Activated CD4-positive, alpha-beta memory T cell treated with anti-CD3 and anti-CD28 coated beads for 36 hours (primary cell): ENCODE results near the gene RGS10. TPM values are rescaled to one million over a fixed set of nuclear protein-coding genes. Genes with fewer than 3 reads are reported as not detected.
A peak's percentile ranks its signal among the peaks of the same experiment; 100 is the strongest.
"Not testable (repeated sequence)": the region's sequence is repeated elsewhere in the genome, so short reads cannot be mapped to it uniquely, and the experiment has no call there.

ENCODE experiments used
- CTCF ChIA-PET: fragments of 350-600 bp; sonication (Branson Sonifier 250); formaldehyde crosslinking; loops from one replicate; lab custom pipeline; 2021; ENCODE audit warnings: antibody characterized with exemption, inconsistent platforms; lab: Charles Lee
- POLR2A ChIA-PET: fragments of 350-600 bp; sonication (Branson Sonifier 250); formaldehyde crosslinking; loops from one replicate; lab custom pipeline; 2021; ENCODE audit warnings: antibody characterized with exemption; lab: Charles Lee
- DNase-seq: peaks from one replicate; pipeline ENCODE4 v3.0.0-alpha.2; 2020
- H3K27ac Mint-ChIP-seq: one replicate; pipeline ENCODE4 v1.8.0; 2021; ENCODE audit warnings: mixed read lengths
- H3K27me3 Mint-ChIP-seq: one replicate; pipeline ENCODE4 v1.8.0; 2021; ENCODE audit warnings: mixed read lengths
- H3K36me3 Mint-ChIP-seq: one replicate; pipeline ENCODE4 v1.8.0; 2021; ENCODE audit warnings: mixed read lengths
- H3K4me1 Mint-ChIP-seq: one replicate; pipeline ENCODE4 v1.8.0; 2021; ENCODE audit warnings: low read depth, mixed read lengths
- H3K4me3 Mint-ChIP-seq: one replicate; pipeline ENCODE4 v1.8.0; 2021; ENCODE audit warnings: mild to moderate bottlenecking, mixed read lengths
- H3K9me3 Mint-ChIP-seq: one replicate; pipeline ENCODE4 v1.8.0; 2021; ENCODE audit warnings: mixed read lengths
- intact Hi-C: fragments of 100-400 bp; cut with micrococcal nuclease; formaldehyde crosslinking; loops from one replicate; pipeline ENCODE4 v1.15.1; 2023
- total RNA-seq, 2 experiments: library from RNA; stranded (reverse); gene quantifications; one replicate each; pipeline ENCODE4 v1.2.3, GENCODE V29; 2021

Gene RGS10
- total RNA-seq, 2 experiments from 2014 or later: 158 to 173 TPM

DNA sequence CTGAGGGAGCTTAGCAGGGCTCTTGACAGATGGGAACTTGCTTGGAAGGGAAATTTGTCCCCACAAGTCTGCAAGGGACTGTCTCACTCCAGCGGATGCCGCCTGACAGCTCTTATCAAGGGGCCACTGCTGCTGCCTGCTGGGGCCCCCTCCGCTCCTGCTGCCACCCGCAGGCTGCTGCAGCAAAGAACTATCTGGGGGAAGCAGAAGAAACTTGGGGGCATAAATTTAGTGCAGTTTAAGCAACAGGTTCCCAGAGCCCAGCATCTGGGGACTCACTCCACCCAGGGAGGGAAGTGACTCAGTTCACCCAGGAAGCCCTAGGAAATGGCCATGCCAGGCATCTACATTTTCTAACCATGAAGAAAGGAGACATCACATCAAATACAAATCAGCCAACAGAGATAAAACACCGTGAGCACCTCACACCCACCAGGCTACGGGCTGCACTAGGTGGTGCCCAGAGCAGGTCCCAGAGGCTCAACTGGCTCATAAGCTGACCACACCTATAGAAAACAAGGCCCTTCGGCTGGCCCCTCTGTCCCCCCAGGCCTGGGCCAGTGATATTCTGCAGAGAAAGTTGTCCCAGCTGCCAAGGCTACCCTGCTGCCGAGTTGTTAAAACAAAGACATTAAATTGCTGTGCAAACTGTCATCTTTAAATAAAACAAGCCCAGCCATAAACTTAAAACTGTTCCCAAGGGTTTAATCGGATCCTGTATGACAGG is 3.7 kb downstream of the RGS10 start:
- POLR2A ChIA-PET: interaction anchor here (0.8 to 2.7 kb wide), 2 partner anchors 21 to 29 kb away, joined by 5 to 17 read pairs; no protein-coding TSS in a partner anchor

DNA sequence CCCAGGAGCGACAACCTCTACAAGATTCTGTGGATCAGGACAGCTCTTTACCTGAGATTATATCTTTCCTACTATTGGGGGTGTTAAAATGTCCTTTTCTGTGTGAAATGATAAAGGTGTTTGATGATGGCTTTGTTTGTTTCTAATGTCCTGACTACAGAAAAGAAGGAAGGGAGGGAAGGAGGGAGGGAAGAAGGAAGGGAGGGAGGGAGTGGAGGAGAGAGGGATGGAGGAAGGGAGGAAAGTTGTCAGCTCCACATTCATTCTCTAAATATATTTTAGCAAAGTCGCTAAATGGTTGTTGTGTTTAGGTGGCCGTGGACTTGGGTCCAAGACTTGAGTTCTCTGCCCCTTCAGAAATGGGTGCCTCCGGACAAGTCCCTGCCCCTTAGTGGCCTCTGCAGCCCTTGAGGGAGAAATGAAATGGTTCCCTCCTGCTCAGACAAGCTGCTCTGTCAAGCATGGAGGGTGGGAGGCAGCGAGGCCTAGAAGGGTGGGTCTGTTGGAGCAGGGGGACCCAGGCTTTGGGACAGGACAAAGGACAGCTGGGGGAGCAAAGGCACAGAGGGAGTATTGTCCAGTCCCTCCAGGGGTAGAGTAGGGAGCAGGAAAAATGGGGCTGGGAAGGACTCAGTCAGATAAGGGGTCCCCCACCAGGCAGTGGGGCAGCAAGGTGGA is 4.4 kb downstream of the RGS10 start:
- Mint-ChIP-seq H3K36me3 (peaks cover 14% of the 10 kb centered on the region), H3K27me3 (no peaks in the 10 kb centered on the region), H3K27ac (peak overlapping the region; percentile 84), H3K4me3 (peak overlapping the region; percentile 69), H3K9me3 (no peaks in the 10 kb centered on the region), H3K4me1 (peaks cover 69% of the 10 kb centered on the region)
- ChIA-PET CTCF (interaction anchor here (0.7 to 1.7 kb wide), 4 partner anchors 8 to 60 kb away, joined by 3 to 4 read pairs (median 4); no protein-coding TSS in a partner anchor), POLR2A (interaction anchor here (0.8 to 2.7 kb wide), 2 partner anchors 20 to 29 kb away, joined by 5 to 17 read pairs; no protein-coding TSS in a partner anchor)
- intact Hi-C loops: no loop called here
- DNase-seq: no peak

More for the DNA sequence above, 3.7 kb downstream of the RGS10 start:
- Mint-ChIP-seq H3K4me1 (peaks cover 68% of the 10 kb centered on the region), H3K36me3 (peaks cover 15% of the 10 kb centered on the region), H3K9me3 (no peaks in the 10 kb centered on the region), H3K27ac (peak overlapping the region; percentile 84), H3K27me3 (no peaks in the 10 kb centered on the region), H3K4me3 (peak overlapping the region; percentile 69)
- CTCF ChIA-PET: interaction anchor here (0.6 to 1.7 kb wide), 4 partner anchors 8 to 24 kb away, joined by 3 to 4 read pairs (median 4); no protein-coding TSS in a partner anchor
- peak; percentile 77 for DNase-seq
- intact Hi-C loops: no loop called here

DNA sequence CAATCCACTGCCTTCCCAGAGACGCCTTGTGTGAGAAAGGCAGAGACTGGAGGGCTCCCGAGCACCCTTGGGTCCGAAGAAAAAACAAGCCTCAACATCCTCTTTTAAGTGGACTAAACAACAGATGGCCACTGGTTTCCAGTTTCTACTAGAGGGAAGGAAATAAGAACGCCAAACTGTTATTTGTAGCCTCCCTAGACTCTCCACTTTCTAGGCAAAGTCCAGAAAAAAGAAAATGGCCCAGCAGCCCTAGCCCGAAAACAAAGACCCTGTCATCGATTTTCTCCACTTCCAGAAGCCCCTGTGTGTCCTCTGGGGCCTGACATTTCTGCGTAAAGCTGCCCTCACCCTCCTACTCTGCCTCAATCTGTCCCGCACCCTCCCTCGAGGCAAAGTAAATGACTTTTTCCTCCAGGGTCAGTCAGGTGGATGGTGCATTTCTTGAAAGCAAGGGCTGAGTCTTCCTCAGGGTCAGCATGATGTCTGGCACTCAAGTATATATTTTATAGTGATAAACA is 6.0 kb downstream of the RGS10 start:
- intact Hi-C loops: no loop called here
- peak overlapping the region; percentile 71 for H3K27ac Mint-ChIP-seq
- no peak for DNase-seq
- peaks cover 81% of the 10 kb centered on the region for H3K4me1 Mint-ChIP-seq
- peaks cover 11% of the 10 kb centered on the region for H3K36me3 Mint-ChIP-seq
- no peaks in the 10 kb centered on the region for H3K9me3 Mint-ChIP-seq
- ChIA-PET POLR2A (no interaction called here), CTCF (interaction anchor here (1.7 kb wide), 1 partner anchor 12 kb away, joined by 4 read pairs; no protein-coding TSS in a partner anchor)
- H3K4me3 Mint-ChIP-seq: no peak overlapping the region
- no peaks in the 10 kb centered on the region for H3K27me3 Mint-ChIP-seq

DNA sequence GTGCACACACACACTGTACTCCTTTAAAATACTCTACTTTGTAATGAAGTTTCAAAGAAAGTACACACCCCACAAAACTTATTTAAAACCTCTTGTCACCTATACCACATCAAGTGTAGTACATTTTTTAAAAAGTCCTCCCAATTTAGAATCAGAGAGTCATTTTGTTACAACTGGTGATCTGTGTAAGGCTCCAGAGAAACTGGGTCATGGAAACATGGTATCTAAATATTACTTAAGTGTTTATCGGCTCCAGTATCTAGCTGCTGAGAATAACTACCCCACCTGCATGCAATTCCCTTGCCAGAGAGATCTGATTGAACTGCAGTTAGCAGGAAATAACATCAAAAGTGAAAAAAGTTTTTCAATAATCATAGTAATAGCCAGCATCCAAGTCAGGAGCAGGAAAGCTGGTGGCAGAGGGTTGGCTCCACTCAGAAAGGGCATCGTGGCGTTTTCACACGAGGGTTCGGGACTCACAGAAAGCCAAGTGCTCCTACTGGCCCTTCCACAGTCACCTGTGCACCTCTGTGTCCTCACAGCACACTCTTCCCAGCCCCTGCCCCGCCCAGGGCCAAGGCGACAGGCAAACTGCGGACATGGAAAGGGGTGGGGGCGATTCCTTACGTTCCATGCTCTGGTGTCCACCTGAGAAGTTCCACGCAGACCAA is 6.5 kb downstream of the RGS10 start:
- POLR2A ChIA-PET: interaction anchor here (1.4 kb wide), 1 partner anchor 18 kb away, joined by 3 read pairs; no protein-coding TSS in a partner anchor
- Mint-ChIP-seq H3K4me1 (peaks cover 84% of the 10 kb centered on the region), H3K27ac (peak overlapping the region; percentile 71), H3K4me3 (no peak overlapping the region), H3K36me3 (peaks cover 11% of the 10 kb centered on the region), H3K27me3 (no peaks in the 10 kb centered on the region), H3K9me3 (no peaks in the 10 kb centered on the region)
- intact Hi-C loops: no loop called here
- CTCF ChIA-PET: no interaction called here
- DNase-seq: peak; percentile 14

DNA sequence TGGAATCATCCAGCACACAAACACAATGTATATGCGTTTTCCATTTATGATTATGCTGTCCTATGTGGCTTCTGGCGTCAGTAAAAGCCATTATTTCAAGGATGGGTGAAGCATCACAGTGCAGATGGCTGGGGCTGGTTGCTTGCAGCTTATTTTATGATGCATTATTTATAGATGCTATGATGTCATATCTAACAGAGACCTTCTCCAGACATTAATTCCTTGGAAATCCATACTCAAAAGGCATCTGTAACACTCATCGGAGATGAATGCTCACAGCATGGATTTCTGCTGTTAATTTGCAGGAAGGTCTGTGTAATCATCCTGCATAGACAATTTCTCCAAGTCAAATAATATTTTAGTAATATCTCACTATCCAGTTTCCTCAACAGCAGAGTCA is 7.2 kb downstream of the RGS10 start:
- no peak for DNase-seq
- Mint-ChIP-seq H3K27ac (peak overlapping the region; percentile 71), H3K9me3 (no peaks in the 10 kb centered on the region), H3K36me3 (peaks cover 11% of the 10 kb centered on the region), H3K4me1 (peaks cover 78% of the 10 kb centered on the region), H3K4me3 (no peak overlapping the region), H3K27me3 (no peaks in the 10 kb centered on the region)
- POLR2A ChIA-PET: interaction anchor here (1.4 kb wide), 1 partner anchor 18 kb away, joined by 3 read pairs; no protein-coding TSS in a partner anchor
- CTCF ChIA-PET: no interaction called here
- intact Hi-C loops: no loop called here

DNA sequence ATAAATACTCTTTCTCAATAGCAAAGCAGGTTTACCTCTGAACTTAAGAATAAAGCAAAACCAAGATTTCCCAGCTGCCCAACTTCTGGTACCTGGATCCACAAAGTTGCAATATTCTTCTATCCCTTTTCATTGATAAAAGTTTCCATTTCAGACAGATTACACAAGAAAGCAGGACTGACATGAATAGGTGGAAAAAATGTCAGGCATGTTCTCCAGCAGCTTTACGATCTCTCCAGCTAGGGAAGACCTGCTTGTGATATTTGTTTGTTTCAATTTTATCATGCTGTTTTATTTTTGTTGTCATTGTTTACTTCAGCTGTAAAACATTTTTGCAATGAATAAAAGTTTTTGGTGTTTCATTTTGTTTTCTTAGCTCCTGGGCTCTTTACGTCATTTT is 9.0 kb downstream of the RGS10 start:
- CTCF ChIA-PET: interaction anchor here (1.1 kb wide), 1 partner anchor 334 kb away, joined by 5 read pairs; no protein-coding TSS in a partner anchor
- H3K27ac Mint-ChIP-seq: no peak overlapping the region
- peaks cover 68% of the 10 kb centered on the region for H3K4me1 Mint-ChIP-seq
- no peaks in the 10 kb centered on the region for H3K27me3 Mint-ChIP-seq
- peaks cover 14% of the 10 kb centered on the region for H3K36me3 Mint-ChIP-seq
- intact Hi-C loops: no loop called here
- no peaks in the 10 kb centered on the region for H3K9me3 Mint-ChIP-seq
- DNase-seq: no peak
- H3K4me3 Mint-ChIP-seq: no peak overlapping the region
- POLR2A ChIA-PET: interaction anchor here (0.8 kb wide), 1 partner anchor 16 kb away, joined by 3 read pairs; no protein-coding TSS in a partner anchor

DNA sequence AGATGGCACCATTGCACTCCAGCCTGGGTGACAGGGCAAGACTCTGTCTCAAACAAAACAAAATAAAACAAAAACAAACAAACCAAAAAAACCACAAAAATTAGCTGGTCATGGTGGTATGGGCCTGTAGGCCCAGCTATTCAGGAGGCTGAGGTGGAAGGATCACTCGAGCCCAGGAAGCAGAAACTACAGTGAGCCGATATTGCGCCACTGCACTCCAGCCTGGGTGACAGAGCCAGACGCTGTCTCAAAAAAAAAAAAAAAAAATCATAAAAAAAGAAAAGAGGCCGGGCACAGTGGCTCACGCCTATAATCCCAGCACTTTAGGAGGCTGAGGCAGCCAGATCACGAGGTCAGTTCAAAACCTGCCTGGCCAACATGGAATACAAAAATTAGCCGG is 9.7 kb downstream of the RGS10 start:
- intact Hi-C loops, H3K4me3 Mint-ChIP-seq, POLR2A ChIA-PET, DNase-seq, H3K27me3 Mint-ChIP-seq, H3K27ac Mint-ChIP-seq, H3K9me3 Mint-ChIP-seq: not testable (repeated sequence)
- Mint-ChIP-seq H3K36me3 (peaks cover 14% of the 10 kb centered on the region), H3K4me1 (peaks cover 63% of the 10 kb centered on the region)
- CTCF ChIA-PET: interaction anchor here (1.2 kb wide), 1 partner anchor 11 kb away, joined by 3 read pairs; no protein-coding TSS in a partner anchor

DNA sequence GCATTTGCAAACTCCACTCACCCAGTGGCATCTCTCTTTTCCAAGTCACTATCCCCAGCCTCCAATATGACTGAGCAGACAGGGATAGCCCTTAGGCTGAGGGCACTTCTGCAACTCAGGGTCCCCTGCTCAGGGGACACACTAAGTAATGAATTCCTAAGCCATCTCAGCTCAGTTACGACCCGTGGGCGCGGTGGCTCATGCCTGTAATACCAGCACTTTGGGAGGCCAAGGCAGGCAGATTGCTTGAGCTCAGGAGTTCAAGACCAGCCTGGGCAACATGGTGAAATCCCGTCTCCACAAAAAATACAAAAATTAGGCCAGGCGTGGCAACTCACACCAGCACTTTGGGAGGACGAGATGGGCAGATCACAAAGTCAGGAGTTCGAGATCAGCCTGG is 10.3 kb downstream of the RGS10 start:
- H3K4me3 Mint-ChIP-seq, H3K27ac Mint-ChIP-seq, DNase-seq, POLR2A ChIA-PET, H3K9me3 Mint-ChIP-seq, H3K27me3 Mint-ChIP-seq, intact Hi-C loops: not testable (repeated sequence)
- Mint-ChIP-seq H3K36me3 (peaks cover 11% of the 10 kb centered on the region), H3K4me1 (peaks cover 61% of the 10 kb centered on the region)
- CTCF ChIA-PET: interaction anchor here (1.2 kb wide), 1 partner anchor 11 kb away, joined by 3 read pairs; no protein-coding TSS in a partner anchor

DNA sequence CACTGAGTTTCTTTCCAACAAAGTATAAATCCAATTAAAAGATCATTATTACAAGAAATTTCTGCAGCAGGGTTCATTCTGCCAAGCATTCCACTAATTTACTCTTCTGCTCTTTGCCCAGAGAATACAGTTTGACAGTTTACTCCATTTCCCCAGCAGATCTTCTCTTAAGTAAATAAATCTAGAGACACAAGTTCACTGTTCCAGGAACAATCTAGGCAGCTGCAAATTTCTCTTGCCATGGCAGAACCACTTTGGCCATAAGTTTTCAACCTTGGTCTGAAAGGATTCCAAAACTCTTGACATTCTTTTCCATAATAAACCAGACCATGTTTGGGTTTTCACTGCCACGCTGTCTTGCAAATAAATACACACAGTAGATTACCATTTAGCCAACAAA is 11.5 kb downstream of the RGS10 start:
- Mint-ChIP-seq H3K9me3 (no peaks in the 10 kb centered on the region), H3K27me3 (no peaks in the 10 kb centered on the region), H3K4me3 (no peak overlapping the region), H3K27ac (no peak overlapping the region), H3K36me3 (peaks cover 14% of the 10 kb centered on the region), H3K4me1 (peaks cover 53% of the 10 kb centered on the region)
- intact Hi-C loops: no loop called here
- DNase-seq: no peak
- ChIA-PET POLR2A (no interaction called here), CTCF (interaction anchor here (1.6 to 2.3 kb wide), 2 partner anchors 9 to 332 kb away, joined by 3 to 7 read pairs; no protein-coding TSS in a partner anchor)

DNA sequence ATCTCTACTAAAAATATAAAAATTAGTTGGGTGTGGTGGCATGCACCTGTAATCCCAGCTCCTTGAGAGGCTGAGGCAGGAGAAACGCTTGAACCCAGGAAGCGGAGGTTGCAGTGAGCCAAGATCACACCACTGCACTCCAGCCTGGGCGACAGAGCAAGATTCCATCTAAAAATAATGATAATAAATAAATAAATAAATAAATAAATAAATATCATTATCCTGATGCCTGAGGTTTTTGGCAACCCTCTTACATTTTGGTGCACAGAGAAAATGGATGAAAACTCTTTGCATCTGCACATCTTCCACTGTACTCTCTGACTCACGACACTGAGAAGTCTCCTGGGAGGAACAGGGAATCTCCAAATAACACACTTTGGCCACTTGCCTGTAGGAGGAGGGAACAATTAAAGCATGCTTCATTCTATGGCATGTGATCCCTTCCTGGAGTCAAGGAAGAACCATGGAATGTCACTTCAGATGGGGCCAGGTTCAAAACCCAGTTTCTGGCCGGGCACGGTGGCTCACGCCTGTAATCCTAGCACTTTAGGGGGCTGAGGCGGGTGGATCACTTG is 13.8 kb downstream of the RGS10 start:
- H3K27me3 Mint-ChIP-seq, DNase-seq, H3K27ac Mint-ChIP-seq, POLR2A ChIA-PET, H3K4me3 Mint-ChIP-seq, H3K9me3 Mint-ChIP-seq, intact Hi-C loops: not testable (repeated sequence)
- CTCF ChIA-PET: interaction anchor here (2.3 kb wide), 1 partner anchor 329 kb away, joined by 7 read pairs; no protein-coding TSS in a partner anchor
- peaks cover 42% of the 10 kb centered on the region for H3K4me1 Mint-ChIP-seq
- peaks cover 27% of the 10 kb centered on the region for H3K36me3 Mint-ChIP-seq
